Measurements from ENCODE around the gene MXD3. TPM values are rescaled to one million over a fixed set of nuclear protein-coding genes. Genes with fewer than 3 reads are reported as not detected.

MXD3 gene
- total RNA-seq, 5 donors from 2014 or later (not counting 1 experiment from before 2014, with no cell fraction given) = 9.3 to 15.2 (median 12.4) TPM

GRCh38 chr5:177317959-177318377, 6.3 kb upstream of the MXD3 start:
- Histone ChIP-seq H3K36me3 (ENCODE audit: control insufficient read depth in 2 of 2, extremely low read depth in 1 of 2, insufficient read depth in 1 of 2, low read length in 1 of 2) (peaks cover 0 to 6% of the 10 kb centered on the region in 2 donors), H3K4me1 (ENCODE audit: control insufficient read depth in 1 of 2, extremely low read depth in 1 of 2, insufficient read depth in 2 of 2, low read length in 2 of 2) (peaks cover under 1 to 15% of the 10 kb centered on the region in 2 experiments), H3K27me3 (replicated peaks in 1 of 2; ENCODE audit: control insufficient read depth in 2 of 2, extremely low read depth in 1 of 2, insufficient read depth in 2 of 2, low read length in 1 of 2) (no peaks in the 10 kb centered on the region), H3K9me3 (no peaks in the 10 kb centered on the region), H3K27ac (ENCODE audit: low read length) (no peak overlapping the region), H3K4me3 (ENCODE audit: control insufficient read depth in 1 of 2, extremely low read depth in 1 of 2, low read length in 1 of 2) (no peak overlapping the region)
- Mint-ChIP-seq H3K36me3 (peaks cover 15% of the 10 kb centered on the region), H3K27ac (no peak overlapping the region), H3K4me3 (no peak overlapping the region), H3K9me3 (no peaks in the 10 kb centered on the region), H3K4me1 (peaks cover 5 to 24% (median 16%) of the 10 kb centered on the region in 3 donors), H3K27me3 (no peaks in the 10 kb centered on the region)
- ChIA-PET CTCF (interaction anchor here (0.5 to 1.8 kb wide), 13 partner anchors 8 to 181 kb away, joined by 3 to 8 read pairs (median 4); partner anchors contain the start of gene LMAN2 (in 1 of the 2)), POLR2A (no interaction called here)
- DNase-seq (peak in 33 of 35 experiments; percentile 29 to 84 (median 64)), ATAC-seq (replicated peaks in 1 of 4) (peak; percentile 71 to 81 (median 77))
- 38% methylated on average over 7 of the region's 7 CpGs for WGBS (ENCODE audit: insufficient coverage)

- H3K9me3 ChIP-seq = no peaks in the 10 kb centered on the region
- no peak overlapping the region for H3K4me3 ChIP-seq (ENCODE audit: control insufficient read depth in 1 of 2, extremely low read depth in 1 of 2, low read length in 1 of 2)
- Mint-ChIP-seq H3K9me3 (no peaks in the 10 kb centered on the region), H3K27me3 (peaks cover 0 to under 1% of the 10 kb centered on the region in 2 donors), H3K4me1 (peaks cover 8 to 33% (median 27%) of the 10 kb centered on the region in 3 donors), H3K27ac (no peak overlapping the region), H3K36me3 (peaks cover 11% of the 10 kb centered on the region), H3K4me3 (no peak overlapping the region)
- H3K27ac ChIP-seq (ENCODE audit: low read length) = no peak overlapping the region
- peaks cover 0 to 5% of the 10 kb centered on the region in 2 experiments for H3K27me3 ChIP-seq (replicated peaks in 1 of 2; ENCODE audit: control insufficient read depth in 2 of 2, extremely low read depth in 1 of 2, insufficient read depth in 2 of 2, low read length in 1 of 2)
- peaks cover 11 to 34% of the 10 kb centered on the region in 2 experiments for H3K4me1 ChIP-seq (ENCODE audit: control insufficient read depth in 1 of 2, extremely low read depth in 1 of 2, insufficient read depth in 2 of 2, low read length in 2 of 2)
- no peak for ATAC-seq (replicated peaks in 1 of 4)
- WGBS (ENCODE audit: insufficient coverage) = no CpG with 5 or more reads among the region's 3 CpGs
- H3K36me3 ChIP-seq (ENCODE audit: control insufficient read depth in 2 of 2, extremely low read depth in 1 of 2, insufficient read depth in 1 of 2, low read length in 1 of 2) = peaks cover 0 to 5% of the 10 kb centered on the region in 2 donors
- no peak for DNase-seq
- POLR2A ChIA-PET = no interaction called here
- CTCF ChIA-PET = interaction anchor here (0.6 to 1.1 kb wide), 8 partner anchors 22 to 191 kb away, joined by 3 to 5 read pairs (median 4); no protein-coding TSS in a partner anchor
Measured at GRCh38 chr5:177316005-177316404, 4.3 kb upstream of the MXD3 start.

DNA sequence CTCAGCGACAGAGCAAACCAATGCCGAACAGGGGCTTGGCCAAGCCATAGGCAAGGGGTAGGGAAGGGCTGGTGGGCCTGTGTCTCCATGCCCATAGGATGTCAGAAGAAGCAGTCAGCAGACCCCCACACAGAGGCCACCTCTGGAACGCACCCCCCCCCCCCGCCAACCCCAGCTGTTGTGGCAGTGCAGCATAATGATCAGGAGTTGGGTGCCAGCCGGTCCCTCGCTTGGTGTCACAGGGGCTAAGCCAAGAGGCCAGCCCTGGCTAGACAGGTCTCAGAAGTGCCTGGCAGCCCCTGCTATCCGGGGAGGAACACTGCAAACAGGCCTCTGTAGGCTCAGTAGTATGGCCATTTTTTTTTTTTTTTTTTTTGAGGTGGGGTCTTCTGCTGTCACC, 3.7 kb upstream of the MXD3 start:
- H3K9me3 ChIP-seq = no peaks in the 10 kb centered on the region
- peaks cover 0 to 11% of the 10 kb centered on the region in 2 experiments for H3K27me3 ChIP-seq (replicated peaks in 1 of 2; ENCODE audit: control insufficient read depth in 2 of 2, extremely low read depth in 1 of 2, insufficient read depth in 2 of 2, low read length in 1 of 2)
- DNase-seq (no peak), ATAC-seq (replicated peaks in 1 of 4) (no peak)
- ChIA-PET CTCF (interaction anchor here (0.6 to 0.7 kb wide), 5 partner anchors 21 to 130 kb away, joined by 3 to 5 read pairs (median 4); no protein-coding TSS in a partner anchor), POLR2A (no interaction called here)
- H3K27me3 Mint-ChIP-seq = peaks cover 0 to 4% of the 10 kb centered on the region in 2 donors
- H3K4me3 ChIP-seq (ENCODE audit: control insufficient read depth in 1 of 2, extremely low read depth in 1 of 2, low read length in 1 of 2) = no peak overlapping the region
- H3K27ac Mint-ChIP-seq = no peak overlapping the region
- H3K36me3 ChIP-seq (ENCODE audit: control insufficient read depth in 2 of 2, extremely low read depth in 1 of 2, insufficient read depth in 1 of 2, low read length in 1 of 2) = peaks cover 0 to 4% of the 10 kb centered on the region in 2 donors
- H3K36me3 Mint-ChIP-seq = peaks cover 10% of the 10 kb centered on the region
- 92% methylated on average over 5 of the region's 7 CpGs for WGBS (ENCODE audit: insufficient coverage)
- peaks cover 13 to 37% (median 32%) of the 10 kb centered on the region in 3 donors for H3K4me1 Mint-ChIP-seq
- no peaks in the 10 kb centered on the region for H3K9me3 Mint-ChIP-seq
- no peak overlapping the region for H3K4me3 Mint-ChIP-seq
- no peak overlapping the region for H3K27ac ChIP-seq (ENCODE audit: low read length)
- H3K4me1 ChIP-seq (ENCODE audit: control insufficient read depth in 1 of 2, extremely low read depth in 1 of 2, insufficient read depth in 2 of 2, low read length in 2 of 2) = peaks cover 11 to 40% of the 10 kb centered on the region in 2 experiments

DNA sequence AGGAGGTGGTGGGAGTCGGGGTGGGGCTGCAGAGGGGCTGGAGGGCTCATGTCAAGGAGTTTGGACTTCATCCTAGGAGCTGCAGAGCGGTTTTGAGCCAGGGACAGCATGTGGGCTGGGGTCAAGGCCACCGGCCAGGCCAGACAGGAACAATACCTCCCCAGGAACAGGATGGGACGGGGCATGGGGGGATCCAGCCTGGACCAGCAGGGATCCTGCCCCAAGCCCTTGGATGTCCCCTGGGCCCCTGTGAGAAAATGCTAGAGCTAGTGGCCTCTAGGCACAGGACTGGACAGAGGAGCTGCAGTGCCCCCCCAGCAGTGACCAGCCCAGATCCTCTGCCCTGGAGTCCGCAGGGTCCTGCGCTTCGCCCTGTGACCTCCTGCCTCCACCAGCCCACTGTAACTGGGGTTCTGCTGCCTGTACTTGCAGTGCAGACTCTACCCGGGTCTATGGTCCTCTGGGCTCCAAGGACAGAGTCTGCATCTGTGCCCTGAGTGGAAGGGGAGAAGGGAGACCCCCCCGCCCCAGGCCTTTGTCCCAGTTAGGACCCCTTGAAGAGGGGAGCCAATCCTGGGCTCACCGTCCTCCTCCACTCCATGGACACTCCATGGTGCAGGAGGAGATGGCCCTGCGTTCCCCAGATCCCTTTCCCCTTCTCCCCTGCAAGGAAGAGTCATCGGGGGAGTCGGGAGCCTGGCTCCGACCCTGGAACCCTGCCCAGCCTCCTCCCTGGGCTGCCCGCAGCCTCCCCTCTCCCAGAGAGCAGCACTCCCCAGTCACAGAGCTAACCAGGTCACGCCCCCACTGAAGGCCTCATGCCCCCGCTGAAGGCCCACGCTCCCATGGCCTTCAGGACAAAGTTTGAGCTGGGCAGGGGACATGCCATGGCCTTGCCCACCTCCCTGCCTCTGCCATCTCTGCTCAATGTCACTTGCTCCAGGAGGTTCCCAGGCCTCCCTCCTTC, 3.0 kb upstream of the MXD3 start:
- no peak overlapping the region for H3K4me3 Mint-ChIP-seq
- peaks cover 0 to 4% of the 10 kb centered on the region in 2 donors for H3K27me3 Mint-ChIP-seq
- peaks cover 0 to 4% of the 10 kb centered on the region in 2 donors for H3K36me3 ChIP-seq (ENCODE audit: control insufficient read depth in 2 of 2, extremely low read depth in 1 of 2, insufficient read depth in 1 of 2, low read length in 1 of 2)
- CTCF ChIA-PET = interaction anchor here in 1 of 2 donors (0.6 kb wide), 1 partner anchor 38 kb away, joined by 3 read pairs; no protein-coding TSS in a partner anchor
- POLR2A ChIA-PET = no interaction called here
- no peak overlapping the region for H3K27ac ChIP-seq (ENCODE audit: low read length)
- H3K36me3 Mint-ChIP-seq = peaks cover 6% of the 10 kb centered on the region
- no peak overlapping the region for H3K27ac Mint-ChIP-seq
- 94% methylated on average over 13 of the region's 18 CpGs for WGBS (ENCODE audit: insufficient coverage)
- H3K4me1 ChIP-seq (ENCODE audit: control insufficient read depth in 1 of 2, extremely low read depth in 1 of 2, insufficient read depth in 2 of 2, low read length in 2 of 2) = peaks cover 14 to 40% of the 10 kb centered on the region in 2 experiments
- peaks cover 17 to 35% (median 33%) of the 10 kb centered on the region in 3 donors for H3K4me1 Mint-ChIP-seq
- no peak overlapping the region for H3K4me3 ChIP-seq (ENCODE audit: control insufficient read depth in 1 of 2, extremely low read depth in 1 of 2, low read length in 1 of 2)
- DNase-seq (no peak), ATAC-seq (replicated peaks in 1 of 4) (no peak)
- no peaks in the 10 kb centered on the region for H3K9me3 Mint-ChIP-seq
- H3K27me3 ChIP-seq (replicated peaks in 1 of 2; ENCODE audit: control insufficient read depth in 2 of 2, extremely low read depth in 1 of 2, insufficient read depth in 2 of 2, low read length in 1 of 2) = peaks cover 0 to 14% of the 10 kb centered on the region in 2 experiments
- no peaks in the 10 kb centered on the region for H3K9me3 ChIP-seq

DNA sequence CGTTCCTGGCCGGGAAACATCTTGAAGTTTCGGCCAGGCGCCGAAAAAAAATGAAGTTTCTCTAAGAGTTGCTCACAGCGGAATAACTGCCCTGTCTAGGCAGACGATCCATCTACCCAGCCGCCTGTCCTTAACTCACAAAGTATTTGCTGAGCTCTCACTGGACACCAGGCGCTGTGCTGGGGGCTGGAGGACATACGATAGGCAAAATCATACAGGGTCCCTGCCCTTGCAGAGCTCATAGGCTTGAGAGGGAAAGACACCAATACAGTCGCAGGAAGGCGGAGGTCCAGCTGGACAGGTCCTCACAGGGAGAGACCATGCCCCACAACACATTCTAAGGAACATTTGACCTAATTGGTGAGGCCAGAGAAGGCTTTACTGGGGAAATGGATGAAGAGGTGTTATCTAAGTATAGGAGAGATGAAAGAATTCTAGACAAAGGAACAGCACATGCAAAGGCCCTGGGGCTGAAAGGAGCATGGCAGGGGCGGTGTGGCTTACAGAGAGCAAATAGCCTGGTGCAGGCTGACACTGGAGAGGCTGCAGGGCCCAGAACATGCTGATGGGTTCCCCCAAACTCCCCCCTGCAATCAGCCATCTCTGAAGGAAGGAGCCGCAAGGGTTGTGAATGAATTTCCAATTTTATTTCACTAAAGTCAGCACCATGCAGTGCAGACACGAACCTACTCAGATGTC, 2.0 kb upstream of the MXD3 start:
- no peak for ATAC-seq (replicated peaks in 1 of 4)
- ChIA-PET POLR2A (no interaction called here), CTCF (no interaction called here)
- no peaks in the 10 kb centered on the region for H3K9me3 Mint-ChIP-seq
- no peak overlapping the region for H3K4me3 Mint-ChIP-seq
- peaks cover 0 to 4% of the 10 kb centered on the region in 2 donors for H3K27me3 Mint-ChIP-seq
- Histone ChIP-seq H3K27me3 (replicated peaks in 1 of 2; ENCODE audit: control insufficient read depth in 2 of 2, extremely low read depth in 1 of 2, insufficient read depth in 2 of 2, low read length in 1 of 2) (peaks cover 0 to 14% of the 10 kb centered on the region in 2 experiments), H3K9me3 (no peaks in the 10 kb centered on the region), H3K4me3 (ENCODE audit: control insufficient read depth in 1 of 2, extremely low read depth in 1 of 2, low read length in 1 of 2) (no peak overlapping the region), H3K36me3 (ENCODE audit: control insufficient read depth in 2 of 2, extremely low read depth in 1 of 2, insufficient read depth in 1 of 2, low read length in 1 of 2) (peaks cover 0 to 4% of the 10 kb centered on the region in 2 donors), H3K4me1 (ENCODE audit: control insufficient read depth in 1 of 2, extremely low read depth in 1 of 2, insufficient read depth in 2 of 2, low read length in 2 of 2) (peaks cover 14 to 49% of the 10 kb centered on the region in 2 experiments), H3K27ac (ENCODE audit: low read length) (no peak overlapping the region)
- H3K36me3 Mint-ChIP-seq = no peaks in the 10 kb centered on the region
- peaks cover 19 to 43% (median 31%) of the 10 kb centered on the region in 3 donors for H3K4me1 Mint-ChIP-seq
- WGBS (ENCODE audit: insufficient coverage) = 96% methylated on average over 8 of the region's 15 CpGs
- H3K27ac Mint-ChIP-seq = no peak overlapping the region
- no peak for DNase-seq
